PC-9 (cell line): ENCODE data around the gene PDE4D.

Experiments
- EZH2 ChIP-seq: fragments of 200-600 bp; sonication (generic); IDR thresholded peaks from 2 replicates; pipeline ENCODE4 v1.8.0; 2017; ENCODE audit warnings: antibody characterized with exemption, low read depth
- TF ChIP-seq, protein P1 (sequence below): fragments of 200-600 bp; sonication (generic); conservative IDR thresholded peaks from 2 replicates; pipeline ENCODE4 v1.6.1; 2017; ENCODE audit warnings: mixed run types, antibody characterized with exemption, mild to moderate bottlenecking, moderate library complexity

DNA sequence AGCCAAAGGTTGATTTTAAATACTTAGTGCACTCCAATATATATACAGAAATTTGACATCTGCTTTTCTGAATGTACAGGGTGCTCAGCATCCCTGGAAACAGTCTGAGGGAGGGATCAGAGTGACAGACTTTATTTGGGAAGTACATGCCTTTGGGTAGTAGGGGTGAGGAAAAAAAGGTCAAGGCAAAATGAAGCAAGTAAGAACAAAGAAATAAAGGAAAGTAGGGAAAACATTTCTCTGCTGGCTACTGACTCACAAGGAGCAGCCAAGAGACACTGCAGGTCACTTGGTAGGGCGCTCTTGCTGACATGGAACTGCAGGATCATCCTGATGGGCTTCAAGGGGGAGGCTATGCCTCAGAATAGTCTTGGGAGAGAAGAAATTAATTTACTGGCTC lies 929.7 kb downstream of the PDE4D start:
- TF ChIP-seq, protein P1, sequence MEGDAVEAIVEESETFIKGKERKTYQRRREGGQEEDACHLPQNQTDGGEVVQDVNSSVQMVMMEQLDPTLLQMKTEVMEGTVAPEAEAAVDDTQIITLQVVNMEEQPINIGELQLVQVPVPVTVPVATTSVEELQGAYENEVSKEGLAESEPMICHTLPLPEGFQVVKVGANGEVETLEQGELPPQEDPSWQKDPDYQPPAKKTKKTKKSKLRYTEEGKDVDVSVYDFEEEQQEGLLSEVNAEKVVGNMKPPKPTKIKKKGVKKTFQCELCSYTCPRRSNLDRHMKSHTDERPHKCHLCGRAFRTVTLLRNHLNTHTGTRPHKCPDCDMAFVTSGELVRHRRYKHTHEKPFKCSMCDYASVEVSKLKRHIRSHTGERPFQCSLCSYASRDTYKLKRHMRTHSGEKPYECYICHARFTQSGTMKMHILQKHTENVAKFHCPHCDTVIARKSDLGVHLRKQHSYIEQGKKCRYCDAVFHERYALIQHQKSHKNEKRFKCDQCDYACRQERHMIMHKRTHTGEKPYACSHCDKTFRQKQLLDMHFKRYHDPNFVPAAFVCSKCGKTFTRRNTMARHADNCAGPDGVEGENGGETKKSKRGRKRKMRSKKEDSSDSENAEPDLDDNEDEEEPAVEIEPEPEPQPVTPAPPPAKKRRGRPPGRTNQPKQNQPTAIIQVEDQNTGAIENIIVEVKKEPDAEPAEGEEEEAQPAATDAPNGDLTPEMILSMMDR: no peak
- no peak for TF ChIP-seq EZH2
